HG02970 (cell line): ENCODE results near the gene PREP.
"Not testable (repeated sequence)": the region's sequence is repeated elsewhere in the genome, so short reads cannot be mapped to it uniquely, and the experiment has no call there.

Source experiments
- ATAC-seq: cut with Tn5 transposase; IDR thresholded peaks from one replicate; pipeline ENCODE4 v1.9.1; 2021; ENCODE audit warnings: mild to moderate bottlenecking, moderate library complexity, moderate number of reproducible peaks; ENCODE audit not compliant: unreplicated experiment, low FRiP score

PREP gene

GRCh38 chr6:105348897-105349296, 54.0 kb downstream of the PREP start:
- ATAC-seq, result no peak

DNA sequence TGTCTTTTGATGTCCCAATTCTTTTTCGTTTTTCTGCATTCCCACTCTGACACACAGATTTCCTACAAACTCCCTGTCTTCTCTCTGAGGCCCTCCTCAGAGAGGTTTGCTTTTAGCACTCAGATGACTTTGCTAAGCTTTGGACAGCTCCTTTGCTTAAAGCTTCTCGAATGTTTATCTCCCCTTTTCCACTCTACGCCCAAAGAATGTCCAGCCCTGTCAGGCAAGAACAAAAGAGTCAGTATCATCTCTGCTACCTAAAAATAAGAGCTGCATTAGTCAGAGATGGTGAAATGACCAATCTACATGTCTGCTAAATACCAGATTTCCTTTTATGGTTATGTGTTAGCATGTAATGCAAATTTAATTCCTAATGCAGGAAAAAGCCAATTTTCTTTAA, 56.8 kb downstream of the PREP start:
- no peak for ATAC-seq

DNA sequence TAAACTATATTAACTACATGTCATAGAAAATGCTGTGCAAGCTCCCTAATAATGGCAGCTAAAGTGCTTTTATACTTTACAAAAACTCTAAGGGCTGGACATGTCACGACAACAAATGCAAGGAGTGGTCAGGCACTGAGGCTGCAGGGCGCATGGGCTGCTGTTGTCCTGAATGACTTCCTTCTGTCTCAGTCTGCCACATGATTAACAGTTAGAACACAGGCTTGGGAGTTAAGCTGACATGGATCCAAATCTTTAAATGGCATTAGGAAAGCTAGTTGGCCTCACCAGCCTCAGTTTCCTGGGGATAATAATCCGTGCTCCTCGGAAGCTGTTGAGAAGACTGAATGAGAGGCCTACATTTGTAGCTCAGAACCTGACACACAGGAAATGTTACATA, 57.4 kb downstream of the PREP start:
- no peak for ATAC-seq

DNA sequence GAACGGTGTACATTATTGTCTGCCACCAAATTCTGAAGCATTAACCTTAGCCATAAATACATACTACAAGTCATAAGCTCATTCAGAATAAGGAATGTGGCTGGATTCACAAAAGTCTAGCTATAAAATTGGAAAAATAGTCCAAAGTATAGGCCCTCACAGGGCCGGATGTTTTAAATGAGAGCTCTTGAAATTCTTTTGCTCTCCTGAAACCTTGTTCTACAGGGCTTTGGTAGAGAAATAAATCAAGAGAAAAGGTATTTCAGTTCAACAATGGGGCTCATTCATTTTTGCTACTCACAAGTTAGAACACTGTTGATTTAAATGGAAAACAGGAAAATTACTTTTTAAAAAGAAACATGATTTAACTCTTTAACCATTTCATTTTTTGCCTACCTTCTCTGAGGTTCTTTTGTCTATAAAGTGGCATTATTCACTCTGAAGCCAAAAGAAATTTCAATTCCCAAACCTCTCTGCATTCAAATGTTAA, 58.0 kb downstream of the PREP start:
- no peak for ATAC-seq

GRCh38 chr6:105338350-105338983, 64.4 kb downstream of the PREP start:
- ATAC-seq, result not testable (repeated sequence)

DNA sequence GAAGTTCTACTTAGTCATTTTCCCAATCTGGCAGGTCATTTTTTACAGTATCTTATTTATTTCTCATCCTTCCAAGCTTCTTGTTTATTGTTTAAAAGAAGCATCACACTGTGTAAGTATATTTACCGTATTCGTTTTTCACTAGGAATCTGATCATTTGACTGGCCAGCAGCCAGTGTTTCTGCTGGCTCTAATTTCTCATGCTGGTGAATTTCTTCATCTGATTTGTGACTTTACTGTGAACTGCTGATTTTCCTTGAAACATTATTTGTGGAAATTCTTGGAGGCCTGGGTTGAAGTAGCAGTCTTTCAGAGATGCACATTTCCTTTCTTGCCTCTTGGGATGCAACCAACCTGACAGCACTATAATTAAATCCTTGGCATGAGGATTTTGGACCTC, 65.9 kb downstream of the PREP start:
- no peak for ATAC-seq

DNA sequence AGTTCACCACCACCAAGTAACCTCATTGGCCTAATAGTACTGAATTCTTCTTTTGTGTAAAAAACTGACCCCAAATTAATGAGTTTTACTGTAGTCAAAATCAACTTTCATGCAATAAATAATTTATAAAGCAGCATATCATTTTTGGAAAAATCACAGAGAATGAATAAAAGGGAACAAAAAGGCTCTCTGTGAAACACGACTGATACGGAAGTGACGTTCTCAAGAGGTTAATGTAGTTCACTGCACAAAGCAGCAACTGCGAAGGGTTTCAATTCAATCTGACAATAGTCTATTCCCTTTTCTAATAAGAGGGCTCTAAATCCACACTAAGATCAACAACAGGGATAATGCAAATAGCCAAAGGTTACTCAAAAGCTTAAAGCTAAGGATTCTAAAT, 70.3 kb downstream of the PREP start:
- no peak for ATAC-seq

GRCh38 chr6:105331927-105332326, 71.0 kb downstream of the PREP start:
- no peak for ATAC-seq

DNA sequence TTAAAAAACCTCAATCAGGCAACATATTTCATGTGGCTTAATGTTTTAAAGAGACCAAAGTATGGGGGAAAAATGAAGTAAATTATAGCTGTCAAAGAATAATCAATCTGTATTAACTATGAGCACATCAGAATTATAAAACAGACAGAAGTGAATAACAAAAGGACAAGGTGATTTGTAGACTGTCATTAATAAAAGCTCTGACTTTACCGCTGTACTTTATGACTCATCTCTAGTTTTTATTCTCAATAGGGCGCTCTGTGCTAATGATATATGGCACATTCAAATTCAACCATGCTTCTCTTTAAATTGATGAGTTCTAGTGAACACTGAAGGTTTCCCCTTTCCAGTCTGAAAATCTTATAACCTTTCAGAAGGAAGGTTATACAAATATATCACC, 72.0 kb downstream of the PREP start:
- ATAC-seq, result no peak

- ATAC-seq, result no peak
These were observed 72.5 kb downstream of the PREP start for GRCh38 chr6:105330364-105330763.

DNA sequence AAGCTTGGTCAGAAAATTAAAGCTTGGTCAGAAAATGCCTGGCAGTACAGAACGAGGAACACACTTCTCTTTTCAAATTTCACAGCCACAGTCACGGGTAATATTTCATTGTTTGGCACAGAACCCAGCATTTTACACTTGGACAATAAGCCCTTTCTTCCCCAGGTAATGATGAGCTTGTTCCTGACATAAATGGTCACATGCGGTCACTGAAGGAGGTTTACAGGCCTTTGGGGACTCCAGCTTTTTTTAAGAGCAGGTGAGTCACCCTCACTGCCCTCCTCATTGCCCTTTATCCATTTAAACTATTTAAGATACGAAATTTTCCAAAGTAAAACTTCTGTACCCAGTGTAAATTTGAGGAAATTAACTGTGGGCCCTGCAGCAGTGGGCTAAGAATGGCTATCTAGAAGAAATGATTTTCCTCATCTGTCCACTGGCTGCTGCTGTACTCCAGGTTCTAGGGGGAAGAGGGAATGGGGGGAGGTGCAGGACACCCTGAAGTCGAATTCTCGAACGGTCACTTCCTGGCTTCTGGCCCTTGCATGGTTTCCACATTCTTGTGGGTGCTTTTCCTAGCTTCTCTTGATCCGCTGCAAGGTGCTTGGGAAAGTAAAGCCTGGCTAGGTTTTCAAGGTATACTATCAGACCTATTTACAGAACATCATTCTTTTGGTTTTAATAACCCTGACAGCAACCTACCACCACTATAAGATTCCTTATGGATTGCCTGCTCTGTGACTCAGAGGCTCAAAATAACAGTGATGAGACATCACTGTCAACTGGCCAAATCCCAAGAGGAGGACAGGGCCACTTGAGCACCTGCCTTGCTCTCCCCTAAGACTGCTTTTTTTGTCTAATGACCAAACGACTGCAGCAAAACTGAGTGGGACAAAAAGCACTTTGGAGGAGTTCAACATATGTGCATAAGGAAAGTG, 75.8 kb downstream of the PREP start:
- no peak for ATAC-seq

GRCh38 chr6:105326216-105326615, 76.7 kb downstream of the PREP start:
- ATAC-seq, result no peak

DNA sequence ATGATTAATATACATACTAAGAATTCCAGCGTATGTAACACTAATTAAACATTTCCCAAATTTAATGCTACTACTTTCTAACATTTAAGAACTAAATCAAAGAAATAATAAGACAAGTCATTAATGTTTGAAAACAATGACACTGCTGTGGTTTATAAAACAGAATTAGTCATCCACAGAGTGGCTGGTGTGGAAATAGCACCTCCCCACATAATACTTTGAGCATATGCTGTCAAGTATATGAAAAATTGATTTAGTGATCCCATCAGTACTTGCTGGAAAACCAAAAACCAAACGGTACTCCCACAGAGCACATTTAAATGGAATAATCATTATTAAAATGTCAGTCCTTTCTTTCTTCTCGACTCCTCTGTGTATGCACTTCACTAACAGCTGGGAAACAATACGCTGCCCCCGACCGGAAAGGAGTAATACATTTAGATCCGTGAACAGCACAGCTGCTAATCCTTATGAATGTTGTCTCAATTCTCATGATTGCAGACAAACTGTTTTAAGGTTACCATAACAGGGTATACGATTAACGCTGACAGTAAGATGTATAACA, 78.4 kb downstream of the PREP start:
- no peak for ATAC-seq

GRCh38 chr6:105322499-105323225, 80.2 kb downstream of the PREP start:
- no peak for ATAC-seq

GRCh38 chr6:105321728-105322127, 81.2 kb downstream of the PREP start:
- no peak for ATAC-seq

- ATAC-seq, result no peak
These were observed 81.7 kb downstream of the PREP start for GRCh38 chr6:105321207-105321606.

DNA sequence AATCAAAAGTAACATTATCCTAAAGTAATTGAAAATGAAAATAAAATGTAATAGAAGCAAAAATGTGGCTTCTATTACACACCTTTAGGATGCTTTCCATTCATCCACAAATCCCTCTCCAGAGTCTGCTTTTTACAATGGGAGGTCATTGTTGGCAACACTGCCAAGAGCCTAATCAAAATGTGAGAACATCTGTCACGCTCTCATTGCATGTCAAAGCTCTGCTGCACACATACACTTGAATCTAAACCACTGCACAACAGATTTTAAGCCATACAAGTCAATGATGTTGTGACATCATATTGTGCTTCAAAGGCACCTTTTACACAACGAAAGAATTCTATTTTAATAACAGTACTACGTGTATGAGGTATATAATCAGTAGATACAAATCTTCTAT, 82.1 kb downstream of the PREP start:
- no peak for ATAC-seq

DNA sequence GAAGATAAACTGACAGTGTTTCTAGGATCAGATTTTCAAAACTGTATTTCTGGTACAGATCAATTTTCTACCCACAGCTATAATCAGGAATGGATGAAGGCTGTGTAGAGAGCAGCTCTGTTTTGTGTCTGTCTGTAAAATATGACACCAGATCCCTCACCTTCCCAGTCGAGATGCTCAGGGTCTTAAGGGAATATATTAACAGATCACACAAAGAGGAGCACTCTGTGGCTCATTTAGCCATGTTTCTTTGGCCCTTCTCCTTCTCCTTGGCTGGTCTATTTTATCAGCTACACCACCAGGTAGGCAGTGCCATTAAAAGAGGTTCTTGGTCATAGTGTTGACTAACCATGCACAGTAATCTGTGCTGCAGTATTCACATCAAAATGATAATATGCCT, 82.6 kb downstream of the PREP start:
- ATAC-seq, result no peak

DNA sequence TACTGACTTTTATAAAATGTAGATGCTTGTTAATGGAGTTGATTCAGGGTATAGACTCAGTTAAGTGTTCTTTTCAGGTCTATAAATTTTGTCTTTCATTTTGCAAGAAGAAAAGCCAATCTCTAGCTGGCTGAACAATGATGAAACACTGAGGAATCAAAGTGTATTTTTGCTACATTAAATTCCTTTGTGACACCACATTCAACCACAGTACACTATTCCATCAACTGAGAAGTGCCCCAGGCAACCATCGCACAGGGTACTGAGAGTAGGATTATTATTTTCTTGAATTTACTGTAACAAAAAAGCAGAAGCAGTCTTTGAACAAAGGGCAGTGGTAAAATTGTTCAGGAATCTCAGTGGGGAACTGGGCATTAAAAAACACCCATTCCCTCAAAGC, 83.6 kb downstream of the PREP start:
- no peak for ATAC-seq

GRCh38 chr6:105318660-105319059, 84.2 kb downstream of the PREP start:
- no peak for ATAC-seq
